ENCODE data around the gene IFNL2.

DNA sequence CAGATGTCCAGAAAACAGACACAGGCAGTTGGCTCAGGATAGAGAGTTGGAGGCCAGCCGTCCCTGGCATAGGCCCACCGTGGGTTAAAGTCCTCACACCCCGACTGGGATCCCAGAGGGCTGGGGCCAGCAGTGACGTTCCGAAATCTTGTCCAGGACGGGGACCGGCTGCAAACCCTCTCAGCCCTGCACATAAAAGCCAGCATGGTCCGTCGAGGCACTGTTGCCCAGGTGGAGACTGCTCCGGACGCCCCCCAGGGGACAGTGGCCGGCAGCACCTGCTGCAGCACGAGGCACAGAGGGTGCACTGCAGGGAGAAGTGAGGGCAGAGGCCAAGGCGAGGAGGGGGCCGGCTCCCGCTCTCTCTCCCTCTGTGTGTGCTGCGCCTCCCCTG is 4.3 kb upstream of the IFNL2 start:
- TF ChIP-seq POLR2AphosphoS5 (IDR thresholded peaks at IDR 0.05; ENCODE audit: borderline replicate concordance, low read depth, low read length) (no peak), EZH2 (IDR thresholded peaks at IDR 0.05) (no peak)
